ENCODE measurements around the gene MRPL12.

MRPL12 gene

DNA sequence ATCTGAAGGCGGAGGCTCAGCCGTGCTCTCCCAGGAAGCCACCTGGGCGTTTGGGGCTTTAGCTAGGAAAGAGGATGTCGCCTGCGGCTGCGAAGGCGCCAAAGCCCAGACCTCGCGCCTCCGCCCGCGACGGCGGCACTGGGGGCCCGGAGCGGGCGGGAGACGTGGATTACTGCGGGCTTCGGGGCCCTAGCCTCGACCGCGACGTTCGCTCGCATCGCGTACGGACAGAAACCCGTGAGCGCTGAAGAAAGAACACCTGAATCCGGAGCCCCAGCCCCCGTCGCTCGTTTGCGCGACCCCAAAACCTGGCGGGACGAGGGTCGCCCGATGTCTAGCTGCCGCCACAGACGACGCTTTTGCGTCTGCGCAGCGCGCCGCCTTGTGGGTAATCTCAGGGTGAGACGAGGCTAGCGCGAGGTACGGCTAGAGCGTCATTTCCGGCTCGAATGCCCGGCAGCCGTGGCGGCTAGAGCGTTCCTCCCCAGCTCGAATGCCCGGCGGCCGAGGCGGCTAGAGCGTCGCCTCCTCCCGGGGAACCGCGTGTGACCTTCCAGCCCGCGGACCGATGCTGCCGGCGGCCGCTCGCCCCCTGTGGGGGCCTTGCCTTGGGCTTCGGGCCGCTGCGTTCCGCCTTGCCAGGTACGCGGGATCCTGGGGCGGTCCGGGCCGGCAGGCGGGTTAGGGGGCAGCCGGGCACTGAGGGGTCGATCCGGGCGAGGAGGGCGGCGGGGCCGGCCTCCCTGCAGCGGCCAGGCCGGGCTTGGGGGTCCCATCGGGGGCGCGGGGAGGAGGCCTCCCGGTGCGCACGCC lies at the start of gene MRPL12:
TSS of gene MRPL12 (plus strand) at position 434 of the 813 bp plus-strand sequence. CDS start at position 569, 135 bp downstream.
- DNase-seq: peak; percentile 96

GRCh38 chr17:81655378-81656117 lies 47.6 kb upstream of the MRPL12 start:
- DNase-seq: no peak

DNA sequence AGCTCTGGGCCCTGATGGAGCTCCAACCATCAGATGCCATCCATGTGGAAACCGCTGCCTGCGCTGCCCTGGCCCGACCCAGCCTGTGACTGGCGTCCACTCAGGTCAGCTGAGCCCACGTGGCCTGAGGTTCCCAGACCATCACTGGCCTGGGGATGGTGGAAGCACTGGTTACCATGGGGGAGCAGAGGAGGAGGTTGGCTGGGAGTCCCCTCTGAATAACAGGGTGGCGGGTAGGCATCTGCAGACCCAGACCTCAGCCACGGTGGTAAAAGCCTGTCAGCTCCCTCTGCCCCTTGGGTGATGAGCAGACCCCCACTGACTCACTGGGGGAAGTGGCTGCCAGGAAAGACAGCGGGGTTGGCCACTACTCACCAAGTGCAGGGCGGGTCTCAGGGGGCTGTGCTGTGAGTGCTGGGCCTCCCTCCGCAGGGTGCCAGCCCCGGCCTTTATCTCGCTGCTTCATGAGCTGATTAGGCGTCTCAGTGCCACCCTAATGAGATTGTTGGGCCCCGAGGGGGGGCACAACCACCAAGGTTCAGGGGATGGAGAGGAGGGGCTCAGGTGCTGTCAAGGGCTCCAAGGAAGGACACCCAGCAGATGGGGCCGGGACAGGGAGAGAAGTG lies 46.9 kb upstream of the MRPL12 start, which contains the start of gene PDE6G:
TSS of gene PDE6G (minus strand) at position 425 of the 626 bp plus-strand sequence. CDS start 3,237 bp downstream, outside the sequence.
- DNase-seq: no peak

DNA sequence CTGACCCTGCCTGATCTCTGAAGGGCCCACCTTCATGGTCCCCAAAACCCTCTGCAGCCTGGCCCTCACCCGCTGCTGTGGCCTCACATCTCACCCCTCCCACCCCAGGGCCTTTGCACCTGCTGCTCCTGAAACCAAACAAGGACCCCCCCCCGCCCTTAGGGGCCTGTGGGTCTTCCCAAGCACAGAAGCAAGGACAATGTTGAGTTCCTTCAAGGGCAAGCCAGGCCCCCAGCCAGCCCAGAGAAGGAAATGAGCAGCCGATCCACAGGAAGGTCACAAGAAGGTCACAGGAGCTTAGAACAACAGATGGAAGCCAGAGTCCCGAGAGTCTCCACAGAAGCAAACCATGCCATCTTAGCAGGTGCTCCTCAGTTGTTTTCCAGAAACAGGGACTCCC lies 46.3 kb upstream of the MRPL12 start:
- DNase-seq: no peak

DNA sequence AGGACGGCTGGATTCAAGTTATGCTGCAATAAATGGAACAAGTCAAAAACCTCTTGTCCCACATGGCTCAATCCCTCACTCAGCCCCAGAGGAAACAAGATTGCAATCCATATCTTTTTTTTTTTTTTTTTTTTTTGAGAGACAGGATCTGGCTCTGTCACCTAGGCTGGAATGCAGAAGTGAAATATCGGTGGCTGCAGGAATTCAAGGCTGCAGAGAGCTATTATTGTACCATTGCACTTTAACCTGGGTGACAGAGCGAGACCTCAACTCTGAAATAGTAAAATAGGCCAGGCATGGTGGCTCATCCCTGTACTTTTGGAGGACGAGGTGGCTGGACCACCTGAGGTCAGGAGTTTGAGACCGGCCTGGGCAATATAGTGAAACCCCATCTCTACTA lies 44.1 kb upstream of the MRPL12 start:
- no peak for DNase-seq

DNA sequence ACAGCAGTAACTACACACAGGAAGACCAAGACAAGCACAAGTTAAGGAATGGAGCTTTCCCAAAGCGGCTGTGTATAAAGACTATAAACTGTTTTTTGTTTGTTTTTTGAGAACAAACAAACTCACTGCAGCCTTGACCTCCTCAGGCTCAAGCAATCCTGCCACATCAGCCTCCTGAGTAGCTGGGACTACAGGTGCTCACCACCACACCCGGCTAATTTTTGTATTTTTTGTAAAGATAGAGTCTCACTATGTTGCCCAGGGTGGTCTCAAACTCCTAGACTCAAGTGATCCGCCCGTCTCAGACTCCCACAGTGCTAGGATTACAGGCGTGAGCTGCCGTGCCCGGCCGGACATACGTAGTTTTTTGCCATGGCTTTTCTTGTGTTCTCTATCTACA lies 42.7 kb upstream of the MRPL12 start:
- DNase-seq: no peak

DNA sequence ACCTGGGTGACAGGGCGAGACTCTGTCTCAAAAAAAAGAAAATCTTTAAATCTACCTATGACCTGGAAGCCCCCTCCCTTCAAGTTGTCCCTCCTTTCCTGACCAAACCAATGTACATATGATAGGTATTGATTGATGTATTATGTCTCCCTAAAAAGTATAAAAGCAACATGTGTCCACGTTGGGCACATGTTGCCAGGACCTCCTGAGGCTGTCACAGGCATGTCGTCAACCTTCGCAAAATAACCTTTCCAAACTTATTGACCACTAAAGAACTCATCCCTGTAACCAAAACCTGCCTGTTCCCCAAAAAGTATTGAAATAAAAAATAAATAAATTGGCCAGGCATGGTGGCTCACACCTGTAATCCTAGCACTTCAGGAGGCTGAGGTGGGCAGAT lies 41.2 kb upstream of the MRPL12 start:
- DNase-seq: no peak

- no peak for DNase-seq
Measured at GRCh38 chr17:81664051-81664470, 39.1 kb upstream of the MRPL12 start.

GRCh38 chr17:81665205-81666091 lies 37.7 kb upstream of the MRPL12 start:
- peak; percentile 59 for DNase-seq

DNA sequence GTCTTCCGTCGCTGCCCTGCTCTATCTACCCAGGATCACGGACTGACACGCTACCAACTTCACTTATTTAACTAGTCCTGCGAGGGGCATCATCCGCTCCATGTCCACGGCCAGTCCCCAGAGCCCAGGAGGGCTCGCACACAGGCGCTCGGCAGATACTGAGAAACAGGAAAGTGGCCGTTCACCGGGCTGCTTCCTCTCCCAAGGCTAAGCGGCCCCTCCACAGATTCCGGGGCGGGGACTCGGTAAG lies 37.1 kb upstream of the MRPL12 start:
- peak; percentile 59 for DNase-seq

- peak; percentile 97 for DNase-seq
Measured at GRCh38 chr17:81666342-81667191, 36.6 kb upstream of the MRPL12 start, which contains the start of the genes CCDC137 and OXLD1. CCDC137 (plus strand) TSS chr17:81666737; CDS start chr17:81666767, 30 bp downstream. OXLD1 (minus strand) TSS chr17:81666605; CDS start chr17:81666577, 28 bp downstream.

GRCh38 chr17:81667754-81668153 lies 35.4 kb upstream of the MRPL12 start:
- DNase-seq: no peak

DNA sequence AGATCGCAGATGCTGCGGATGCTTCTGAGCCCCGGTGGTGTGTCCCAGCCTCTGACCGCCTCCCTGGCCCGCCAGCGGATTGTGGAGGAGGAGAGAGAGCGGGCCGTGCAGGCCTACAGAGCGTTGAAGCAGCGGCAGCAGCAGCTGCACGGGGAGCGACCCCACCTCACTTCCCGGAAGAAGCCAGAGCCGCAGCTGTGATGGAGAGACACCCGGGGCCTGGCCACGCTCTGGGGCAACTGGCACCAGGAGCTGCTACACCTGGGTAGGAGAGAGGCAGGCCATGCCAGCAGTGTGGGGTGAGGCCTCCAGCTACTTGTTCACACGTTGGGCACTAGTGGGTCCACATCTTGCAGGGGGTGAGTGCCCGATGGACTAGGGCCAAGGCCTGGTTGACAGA lies 30.7 kb upstream of the MRPL12 start:
- DNase-seq: no peak

- no peak for DNase-seq
Measured at GRCh38 chr17:81672954-81673353, 30.2 kb upstream of the MRPL12 start.

GRCh38 chr17:81673561-81674258 lies 29.5 kb upstream of the MRPL12 start:
- DNase-seq: no peak

DNA sequence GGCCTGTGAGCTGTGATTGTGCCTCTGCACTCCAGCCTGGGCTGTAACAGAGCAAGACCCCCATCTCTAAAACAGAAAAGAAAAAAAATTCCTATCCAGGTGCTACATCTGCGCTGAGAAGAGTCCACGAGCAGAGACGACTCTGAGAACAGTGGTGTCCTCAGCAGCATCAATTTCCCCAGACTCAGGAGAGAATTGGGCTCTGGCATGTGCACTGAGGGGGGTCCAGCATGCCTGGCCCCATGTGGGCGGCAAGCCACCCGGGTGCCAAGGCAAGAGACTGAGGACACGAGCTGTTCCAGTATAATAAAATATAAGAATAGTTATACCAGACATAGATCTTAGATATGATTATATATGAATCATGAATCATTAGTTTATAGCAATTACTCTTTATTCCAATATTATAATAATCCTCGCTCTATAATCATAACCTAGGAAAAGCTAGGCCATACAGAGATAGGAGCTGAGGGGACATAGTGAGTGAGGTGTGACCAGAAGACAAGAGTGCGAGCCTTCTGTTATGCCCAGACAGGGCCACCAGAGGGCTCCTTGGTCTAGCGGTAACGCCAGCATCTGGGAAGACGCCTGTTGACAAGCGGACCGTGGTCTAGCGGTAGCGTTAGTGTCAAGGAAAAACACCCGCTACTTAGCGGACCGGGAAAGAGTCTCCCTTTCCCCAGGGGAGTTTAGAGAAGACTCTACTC lies 27.5 kb upstream of the MRPL12 start:
- DNase-seq: peak; percentile 46

- DNase-seq: no peak
Measured at GRCh38 chr17:81676906-81677305, 26.3 kb upstream of the MRPL12 start.

GRCh38 chr17:81680150-81680549 lies 23.0 kb upstream of the MRPL12 start:
- DNase-seq: no peak

GRCh38 chr17:81681672-81682071 lies 21.5 kb upstream of the MRPL12 start:
- no peak for DNase-seq

- no peak for DNase-seq
Measured at GRCh38 chr17:81682565-81683207, 20.5 kb upstream of the MRPL12 start.

All from OCI-M1 (cell line).